Stimulated activated CD4-positive, alpha-beta T cell treated with anti-CD3 and anti-CD28 coated beads, TNF-alpha, amount 100 ng/mL, for 4 hours (primary cell): ENCODE results near the gene OTUD3.
"Not testable (repeated sequence)": the region's sequence is repeated elsewhere in the genome, so short reads cannot be mapped to it uniquely, and the experiment has no call there.

Source experiments
- DNase-seq, 3 experiments: peaks; one replicate each; pipeline ENCODE4 v3.0.0-alpha.2; 2020; ENCODE audit warnings: low read depth in 3 of 3

The OTUD3 gene

DNA sequence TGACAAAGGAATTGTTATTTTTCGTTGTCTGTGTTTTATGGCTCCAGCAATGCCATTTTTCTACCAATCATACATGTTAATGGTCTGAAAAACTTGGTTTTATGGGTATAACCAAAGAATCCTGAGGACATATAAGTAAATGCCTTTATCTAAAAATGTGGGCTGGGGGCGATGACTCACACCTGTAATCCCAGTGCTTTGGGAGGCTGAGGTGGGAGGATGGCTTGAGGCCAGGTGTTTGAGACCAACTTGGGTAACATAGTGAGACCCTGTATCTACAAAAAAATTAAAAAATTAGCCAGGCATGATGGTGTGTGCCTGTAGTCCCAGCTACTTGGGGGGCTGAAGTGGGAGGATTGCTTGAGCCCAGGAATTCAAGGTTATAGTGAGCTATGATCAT, 12.7 kb upstream of the OTUD3 start:
- DNase-seq = not testable (repeated sequence)

DNA sequence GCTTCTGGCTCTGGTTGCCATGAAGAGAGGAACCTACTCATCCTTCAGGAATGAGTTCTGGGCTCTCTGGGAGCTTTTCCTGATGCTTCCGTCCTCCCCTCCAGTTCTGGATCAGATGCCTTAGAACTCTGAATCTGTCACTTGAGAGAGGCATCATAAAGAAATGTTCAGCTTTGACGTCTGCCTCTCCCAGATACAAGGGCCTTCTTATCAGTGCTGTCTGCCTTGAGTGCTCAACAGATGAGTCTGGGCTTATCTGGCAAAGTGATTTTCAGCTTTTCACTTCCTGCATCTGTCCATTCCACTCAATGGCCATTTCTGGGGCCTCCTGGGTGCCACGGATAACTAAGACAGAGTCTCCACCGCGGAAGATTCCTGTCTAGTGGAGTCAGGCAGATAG, 12.3 kb upstream of the OTUD3 start:
- DNase-seq = no peak

DNA sequence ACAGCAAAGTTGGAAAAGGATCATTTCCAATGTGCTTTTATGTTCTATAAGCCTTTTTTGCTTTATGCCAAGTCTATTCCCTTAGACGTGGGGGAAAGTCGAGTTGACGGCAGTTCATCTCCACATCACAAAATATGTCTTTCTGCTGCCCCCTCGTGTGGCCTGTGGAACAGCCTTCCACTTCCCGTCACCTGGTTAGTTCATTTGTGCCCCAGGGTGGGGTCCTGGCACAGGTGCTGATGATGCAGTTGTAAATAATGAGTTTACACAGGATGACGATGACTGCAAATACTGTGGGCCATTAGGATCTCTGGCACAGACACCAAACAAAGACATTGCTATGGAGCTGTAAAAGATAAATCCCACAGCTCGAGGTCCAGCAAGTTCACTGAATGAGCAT, 10.0 kb upstream of the OTUD3 start:
- DNase-seq = no peak

DNA sequence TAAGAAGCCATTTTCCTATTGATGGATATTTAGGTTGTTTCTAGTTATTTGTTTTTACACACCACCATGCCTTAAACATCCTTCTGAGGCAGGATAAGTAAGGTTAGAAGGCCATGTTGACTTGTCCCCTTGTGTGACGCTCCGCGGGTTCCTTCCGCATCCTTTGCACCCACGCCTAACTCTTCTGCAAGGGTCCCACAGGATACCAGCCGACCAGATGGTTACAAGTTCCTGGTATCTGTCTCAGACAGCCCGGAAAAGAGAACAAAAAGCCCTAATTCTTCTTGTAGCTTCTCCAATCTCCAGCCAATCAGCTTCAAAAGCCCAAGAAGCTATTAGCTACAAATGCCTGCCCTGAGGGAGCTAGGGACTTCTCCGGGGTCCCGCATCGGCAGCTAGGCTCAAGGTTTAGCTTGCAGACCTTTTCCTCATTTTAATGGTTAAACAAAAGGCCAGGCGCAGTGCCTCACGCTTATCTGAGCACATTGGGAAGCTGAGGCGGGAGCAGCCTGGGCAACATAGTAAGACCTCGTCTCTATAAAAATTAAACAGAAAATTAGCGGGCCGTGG, 4.9 kb upstream of the OTUD3 start:
- DNase-seq = no peak

DNA sequence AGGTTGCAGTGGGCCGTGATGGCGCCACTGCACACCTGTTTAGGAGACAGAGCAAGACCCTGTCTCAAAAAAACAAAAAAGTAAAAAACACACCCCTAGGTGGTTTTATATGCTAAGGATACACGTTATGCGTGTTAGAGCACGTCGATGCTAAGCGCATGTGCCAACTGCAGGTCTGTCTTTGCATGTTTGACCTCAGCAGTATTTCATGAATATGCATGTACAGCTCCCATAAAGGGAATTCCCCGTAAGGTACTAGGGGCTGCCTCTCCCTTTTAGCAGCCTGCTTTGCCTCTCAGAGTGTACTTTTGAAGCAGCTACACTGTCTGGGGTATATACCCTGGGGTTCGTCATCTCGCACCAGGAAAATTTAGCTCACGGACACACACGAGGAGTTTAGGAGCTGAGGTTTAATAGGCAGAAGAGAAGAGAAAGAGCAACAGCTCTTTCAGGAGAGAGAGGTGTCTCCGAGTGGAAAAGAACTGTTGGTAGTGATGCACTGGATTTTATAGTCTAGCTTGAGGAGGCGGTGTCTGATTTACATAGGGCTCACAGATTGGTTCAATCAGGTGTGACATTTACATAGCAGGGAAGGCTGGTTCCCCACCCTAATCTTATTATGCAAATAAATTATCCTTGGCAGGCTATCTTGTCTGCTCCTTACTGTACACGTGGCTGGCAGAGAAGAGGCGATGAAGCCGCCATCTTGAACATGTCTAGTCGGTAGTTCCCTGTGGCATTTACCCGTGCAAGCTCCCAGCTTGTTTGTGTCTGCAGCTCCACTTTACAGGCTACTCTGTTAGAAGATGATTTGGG, 4.2 kb upstream of the OTUD3 start:
- DNase-seq = no peak

DNA sequence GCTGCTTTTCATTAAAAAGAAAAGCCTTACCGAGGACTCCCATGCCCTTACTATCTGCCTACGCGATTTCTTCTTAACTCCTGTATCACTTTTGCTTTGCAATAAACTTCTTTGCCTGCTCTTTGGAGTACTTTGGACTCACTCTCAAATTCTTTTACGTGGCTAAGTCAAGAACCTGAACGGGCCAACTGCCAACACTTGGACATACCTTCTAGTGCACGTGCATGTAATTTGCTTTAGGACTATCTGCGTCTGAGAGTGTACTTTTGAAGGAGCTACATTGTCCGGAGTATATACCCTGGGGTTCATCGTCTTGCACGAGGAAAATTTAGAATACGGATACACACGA, 3.6 kb upstream of the OTUD3 start:
- DNase-seq = no peak

DNA sequence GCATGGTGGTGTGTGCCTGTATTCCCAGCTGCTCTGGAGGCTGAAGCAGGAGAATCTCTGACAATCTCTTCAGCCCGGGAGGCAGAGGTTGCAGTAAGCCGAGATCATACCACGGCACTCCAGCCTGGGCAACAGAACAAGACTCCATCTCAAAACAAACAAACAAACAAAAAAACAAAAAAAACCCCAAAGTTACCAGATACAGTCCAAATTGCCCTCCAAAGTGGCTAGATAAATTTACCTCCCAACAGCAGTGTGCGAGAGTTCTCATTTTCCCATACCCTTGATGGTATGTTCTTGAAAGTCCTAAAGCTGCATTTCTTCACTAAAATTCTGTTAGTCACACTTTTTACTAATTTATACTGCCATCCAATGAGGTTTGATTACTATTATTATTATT, 3.0 kb upstream of the OTUD3 start:
- no peak for DNase-seq

DNA sequence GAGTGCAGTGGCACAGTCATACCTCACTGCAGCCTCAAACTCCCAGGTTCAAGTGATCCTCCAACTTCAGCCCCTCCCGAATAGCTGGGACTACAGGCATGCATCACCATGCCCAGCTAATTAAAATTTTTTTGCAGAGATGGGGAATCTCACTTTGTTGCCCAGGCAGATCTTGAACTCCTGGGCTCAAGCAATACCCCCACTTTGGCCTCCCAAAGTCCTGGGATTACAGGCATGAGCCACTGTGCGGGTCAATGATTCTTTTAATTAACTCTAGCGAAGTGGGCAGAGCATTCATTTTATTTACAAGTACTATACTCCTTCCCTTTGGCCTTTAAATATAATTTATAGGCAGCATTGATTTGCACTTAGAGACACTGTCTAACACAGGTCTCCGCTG, 2.5 kb upstream of the OTUD3 start:
- DNase-seq = no peak

DNA sequence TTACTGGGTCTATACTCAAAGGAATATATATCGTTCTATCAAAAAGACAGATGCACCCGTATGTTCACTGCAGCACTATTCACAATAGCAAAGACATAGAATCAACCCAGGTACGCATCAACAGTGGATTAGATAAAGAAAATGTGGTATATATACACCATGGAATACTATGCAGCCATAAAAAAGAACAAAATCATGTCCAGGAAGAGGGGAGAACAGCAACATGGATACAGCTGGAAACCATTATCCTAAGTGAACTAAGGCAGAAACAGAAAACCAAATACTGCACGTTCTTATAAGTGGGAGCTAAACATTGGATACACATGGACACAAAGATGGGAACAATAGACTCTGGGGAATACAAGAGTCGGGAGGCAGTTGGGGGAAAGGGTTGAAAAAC, 1.4 kb upstream of the OTUD3 start:
- DNase-seq = not testable (repeated sequence)

DNA sequence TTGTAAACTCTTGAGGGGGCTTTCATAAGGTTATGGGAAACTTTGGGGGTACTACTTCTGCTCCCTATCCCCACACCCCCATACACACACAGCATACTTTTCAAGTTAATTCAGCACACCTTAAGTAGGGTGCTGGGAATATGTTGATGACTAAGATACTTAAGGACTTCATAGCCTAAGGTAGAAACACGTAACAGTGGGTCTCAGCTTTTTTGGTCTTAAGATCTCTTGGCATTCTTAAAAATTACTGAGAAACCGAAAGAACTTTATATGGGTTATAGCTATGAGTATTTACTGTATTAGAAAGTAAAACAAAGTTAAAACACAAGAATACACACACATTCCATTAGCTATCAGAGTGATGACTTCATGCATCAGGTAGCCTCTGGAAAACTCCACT, 2.1 kb downstream of the OTUD3 start:
- no peak for DNase-seq

DNA sequence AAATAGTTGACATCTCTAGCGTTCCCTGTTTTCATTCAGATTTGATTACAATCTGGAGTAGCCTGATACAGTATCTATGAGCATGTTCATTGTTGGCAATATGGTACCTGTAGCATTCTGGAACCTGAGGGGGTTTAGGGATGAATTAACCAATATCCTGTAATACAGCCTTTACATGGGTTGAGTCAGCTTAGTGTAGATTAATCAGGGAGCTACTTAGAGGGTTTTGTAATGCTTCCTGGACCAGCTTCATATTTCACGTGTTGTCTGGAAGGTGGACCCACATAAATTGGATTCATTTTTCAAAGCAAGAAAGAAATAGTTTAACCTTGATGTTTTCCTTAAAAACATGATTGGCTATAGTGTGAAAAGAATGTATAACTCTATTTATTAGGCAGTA, 3.6 kb downstream of the OTUD3 start:
- no peak for DNase-seq

DNA sequence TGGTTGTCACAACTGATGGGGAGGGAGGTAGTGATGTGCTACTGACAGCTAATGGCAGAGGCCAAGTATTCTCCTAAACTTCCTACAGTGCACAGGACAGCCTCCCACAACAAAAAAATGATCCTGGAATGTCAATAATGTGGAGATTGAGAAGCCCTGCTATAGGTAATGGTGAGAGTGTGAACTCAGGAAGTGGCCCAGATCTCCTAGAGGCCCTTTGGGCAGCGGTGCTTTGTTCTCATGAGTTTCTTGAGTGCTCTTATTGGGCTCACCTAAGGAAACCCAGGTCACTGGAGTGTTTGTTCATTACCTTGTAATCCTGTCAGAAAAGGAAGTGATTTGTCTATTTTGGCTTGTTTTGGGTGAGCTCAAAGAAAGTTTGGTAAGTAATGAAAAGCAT, 5.9 kb downstream of the OTUD3 start:
- DNase-seq = no peak

DNA sequence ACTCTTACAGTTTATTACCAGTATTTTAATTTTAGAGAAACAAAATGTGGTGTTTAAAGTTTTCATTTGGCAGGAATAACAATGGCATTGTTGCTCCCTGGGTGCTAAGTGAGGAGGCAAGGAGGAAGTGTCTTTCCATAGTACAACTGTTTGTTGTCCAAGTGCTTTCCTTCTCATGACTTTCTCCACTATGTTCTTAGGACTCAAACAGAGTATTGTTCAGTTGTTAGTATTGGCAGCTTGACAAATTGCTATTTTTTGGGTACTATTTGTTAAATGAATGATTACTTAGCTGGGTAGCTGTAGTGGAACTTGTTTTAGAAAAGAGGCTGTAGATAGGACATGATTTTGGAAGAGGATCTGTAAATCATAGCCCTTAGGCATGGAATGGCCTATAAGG, 7.5 kb downstream of the OTUD3 start:
- no peak for DNase-seq

DNA sequence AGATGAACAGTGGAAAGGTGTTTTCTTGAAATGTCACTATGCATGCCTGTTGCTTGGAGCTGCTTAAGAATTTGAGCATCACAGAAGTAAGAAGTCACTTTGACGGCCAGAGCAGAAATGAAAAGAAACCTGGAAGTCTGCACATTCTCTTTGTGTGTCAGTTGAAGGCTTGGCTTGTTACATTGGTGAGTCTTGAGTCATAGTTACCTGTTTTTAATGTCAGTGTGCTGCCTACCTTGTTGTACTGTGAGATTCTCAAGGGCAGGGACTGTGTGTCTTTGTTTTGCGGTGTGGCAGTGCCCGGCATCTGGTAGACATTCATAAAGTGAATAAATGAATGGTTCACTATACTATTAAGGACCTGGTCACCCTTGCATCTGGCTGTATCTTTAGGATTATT, 9.9 kb downstream of the OTUD3 start:
- no peak for DNase-seq

DNA sequence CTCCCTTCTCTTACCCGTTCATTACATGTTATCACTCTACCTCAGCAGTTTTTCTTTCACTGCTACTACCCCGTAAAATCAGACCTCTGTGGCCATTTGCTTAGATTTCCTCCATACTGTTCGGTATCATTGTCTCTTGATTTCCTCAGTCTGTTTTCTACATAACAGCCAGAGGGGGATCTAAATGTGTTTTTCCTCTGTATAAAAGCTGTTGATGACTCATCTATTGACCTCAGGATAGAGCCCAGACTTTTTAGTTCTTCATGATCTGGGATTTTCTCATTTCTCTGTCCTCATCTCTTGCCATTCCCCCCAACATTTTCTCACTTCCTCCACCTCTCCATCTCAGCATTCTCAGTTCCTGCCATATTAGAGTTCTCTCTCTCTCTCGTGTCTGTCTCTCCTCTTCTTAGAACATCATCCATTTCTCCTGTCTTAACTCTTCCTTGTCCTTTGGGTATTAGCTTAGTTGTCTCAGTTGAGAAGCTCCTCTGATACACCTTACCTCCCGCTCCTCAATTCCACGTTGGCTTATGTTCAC, 10.5 kb downstream of the OTUD3 start:
- DNase-seq = no peak

DNA sequence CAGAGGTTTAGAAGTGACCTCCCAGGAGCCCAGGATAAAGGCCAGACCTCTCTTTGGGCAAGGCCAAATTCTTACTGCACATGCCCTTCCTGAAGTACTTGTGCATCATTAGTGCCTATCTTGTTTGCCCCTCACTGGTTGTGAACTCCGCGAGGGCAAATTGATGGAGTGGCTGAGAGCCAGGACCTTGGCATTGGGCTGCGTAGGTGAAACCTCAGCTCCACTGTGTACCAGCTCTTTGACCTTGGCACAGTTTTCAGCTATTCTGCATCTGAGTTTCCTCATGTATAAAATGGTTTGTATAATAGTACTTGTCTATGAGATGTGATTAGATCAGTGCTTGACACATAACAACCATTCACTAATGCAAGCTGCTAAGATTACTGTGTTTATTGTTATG, 11.5 kb downstream of the OTUD3 start:
- DNase-seq = no peak

DNA sequence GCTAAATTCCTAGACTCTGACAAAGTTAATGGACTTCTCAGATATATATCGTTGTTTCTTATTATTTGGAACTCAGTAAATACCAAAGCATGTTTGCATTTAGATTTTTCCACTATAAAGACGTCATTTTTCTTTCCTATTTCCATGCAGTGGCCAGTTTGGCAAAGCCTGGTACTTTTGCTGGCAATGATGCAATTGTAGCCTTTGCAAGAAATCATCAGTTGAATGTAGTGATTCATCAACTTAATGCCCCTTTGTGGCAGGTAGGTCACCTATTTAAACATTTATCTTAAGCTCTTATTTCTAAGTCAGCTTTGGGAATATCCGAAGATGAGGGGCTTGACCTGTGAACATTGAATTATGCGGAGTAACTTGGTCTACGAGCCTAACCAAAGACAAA, 12.0 kb downstream of the OTUD3 start:
- no peak for DNase-seq

DNA sequence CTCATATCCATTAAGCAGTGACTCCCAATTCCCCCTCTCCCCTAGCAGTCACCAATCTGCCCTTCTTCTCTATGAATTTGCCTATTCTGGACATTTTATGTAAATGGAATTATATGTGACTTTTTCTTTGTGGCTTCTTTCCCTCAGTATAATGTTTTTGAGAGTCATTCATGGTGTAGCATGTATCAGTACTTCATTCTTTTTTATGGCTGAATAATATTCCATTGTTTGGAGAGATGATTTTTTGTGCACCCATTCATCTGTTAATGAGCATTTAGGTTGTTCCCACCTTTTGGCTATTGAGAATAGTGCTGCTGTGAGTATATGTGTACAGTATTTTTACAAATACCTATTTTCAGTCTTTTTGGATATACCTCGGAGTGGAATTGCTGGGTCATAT, 19.5 kb downstream of the OTUD3 start:
- DNase-seq = no peak

DNA sequence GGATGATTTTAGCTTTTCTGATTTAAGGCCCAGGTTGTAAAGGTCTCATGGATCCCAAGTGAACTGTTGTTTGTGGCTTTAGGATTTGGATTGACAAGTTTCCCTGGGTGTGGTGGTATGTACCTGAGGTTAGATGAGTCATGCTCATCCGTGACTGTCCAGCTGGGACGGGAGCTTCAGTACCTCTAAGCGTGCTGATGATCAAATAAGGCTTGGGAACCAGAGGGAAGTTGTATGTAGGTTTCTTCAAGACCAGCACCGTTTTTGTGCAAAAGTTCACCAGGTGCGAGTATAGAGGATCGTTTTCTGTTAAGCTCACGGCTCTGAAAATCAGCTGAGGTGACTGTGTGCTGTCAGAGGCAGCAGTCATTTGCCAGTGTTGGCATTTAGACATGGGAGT, 21.4 kb downstream of the OTUD3 start:
- DNase-seq = no peak

DNA sequence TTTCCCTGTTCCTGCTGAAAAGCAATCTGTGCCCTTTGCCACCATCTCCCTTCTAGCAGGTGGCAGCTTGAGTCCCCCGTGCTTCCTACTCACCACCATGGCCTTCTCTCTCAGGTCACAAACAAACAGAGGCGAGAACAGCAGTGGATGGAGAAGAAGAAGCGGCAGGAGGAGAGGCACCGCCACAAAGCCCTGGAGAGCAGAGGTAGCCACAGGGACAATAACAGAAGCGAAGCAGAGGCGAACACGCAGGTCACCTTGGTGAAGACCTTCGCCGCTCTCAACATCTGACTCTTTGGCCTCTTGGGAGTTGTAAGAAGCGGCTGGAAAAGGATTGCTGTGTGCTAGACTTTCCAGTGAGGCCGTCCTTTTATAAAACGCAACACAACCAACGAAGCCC, 25.3 kb downstream of the OTUD3 start:
- DNase-seq = no peak

DNA sequence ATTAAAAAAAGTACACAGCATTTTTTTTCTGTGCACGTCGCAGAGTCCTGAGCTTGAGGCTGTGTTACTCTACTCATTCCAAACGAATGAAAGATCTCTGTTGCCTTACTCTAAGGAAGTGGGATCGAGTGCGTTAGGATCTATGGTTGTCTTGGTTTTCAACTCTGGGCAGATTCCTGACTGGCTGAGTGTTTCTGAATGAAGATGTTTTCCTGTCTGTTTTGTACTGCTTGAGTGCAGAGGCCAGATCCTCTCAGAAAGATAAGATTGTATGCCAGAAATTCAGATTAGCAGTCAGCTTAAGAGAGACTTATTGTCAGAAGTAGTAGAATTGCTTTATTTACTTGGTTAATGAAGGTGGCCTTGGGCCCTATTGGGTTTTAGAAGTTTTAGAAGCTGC, 27.2 kb downstream of the OTUD3 start:
- no peak for DNase-seq

DNA sequence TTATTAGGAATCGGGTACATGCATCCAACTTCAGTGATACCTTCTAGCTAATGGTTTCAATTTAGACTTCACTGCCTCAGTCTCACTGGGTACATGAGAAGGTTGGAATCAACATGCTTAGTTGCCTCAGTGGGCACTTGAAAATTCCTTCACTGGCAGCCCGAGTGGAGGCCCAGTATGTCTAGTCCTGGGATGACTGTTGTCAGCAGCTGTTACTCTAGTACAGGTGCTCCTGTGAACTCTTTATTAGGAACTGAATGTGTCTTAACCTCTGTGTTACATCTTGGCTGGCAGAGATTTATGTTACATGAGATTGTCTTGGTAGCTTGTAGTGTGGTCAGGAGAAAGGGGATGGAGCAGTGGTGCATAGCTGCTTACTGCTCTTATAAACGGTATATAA, 27.8 kb downstream of the OTUD3 start:
- no peak for DNase-seq

DNA sequence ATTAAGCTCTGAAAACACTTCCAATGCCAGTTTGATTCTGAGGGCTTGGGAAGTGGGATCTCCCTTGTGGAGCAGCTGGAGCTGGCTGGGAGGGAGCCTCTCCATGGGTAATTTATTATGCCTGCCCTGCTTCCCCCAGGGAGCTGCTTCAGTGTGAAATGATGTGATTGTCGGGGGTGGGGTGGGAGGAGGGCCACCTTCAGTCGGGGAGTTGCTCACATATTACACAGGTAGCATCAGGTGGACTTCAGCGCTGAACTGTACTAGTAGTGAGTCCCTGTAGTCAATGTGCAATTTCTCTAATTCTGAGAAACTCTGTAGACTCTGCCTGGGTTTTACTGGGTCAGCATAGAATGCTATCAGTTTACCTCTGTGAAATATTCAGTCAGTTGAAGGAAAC, 28.5 kb downstream of the OTUD3 start:
- no peak for DNase-seq

DNA sequence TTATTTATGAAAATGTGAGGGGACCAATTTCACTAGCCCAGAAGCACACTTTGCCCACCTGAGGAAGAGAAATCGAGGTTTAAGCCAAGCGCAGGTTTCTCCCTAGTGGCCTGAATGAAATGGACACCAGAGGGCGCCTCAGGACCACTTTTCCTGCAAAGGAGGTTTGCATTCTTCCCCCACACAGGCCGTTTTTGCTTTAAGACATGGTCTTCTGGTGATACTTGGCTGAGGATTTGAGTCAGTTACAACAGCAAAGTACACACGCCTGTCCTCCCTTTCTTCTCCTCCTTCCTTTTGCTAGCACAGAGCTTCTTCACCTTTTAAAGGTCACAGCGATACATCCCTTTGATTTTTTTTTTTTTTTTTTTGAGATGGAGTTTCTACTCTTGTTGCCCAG, 35.9 kb downstream of the OTUD3 start:
- DNase-seq = peak; percentile 58 to 73 (median 58)
